ENCODE results near the gene BEND7.

DNA sequence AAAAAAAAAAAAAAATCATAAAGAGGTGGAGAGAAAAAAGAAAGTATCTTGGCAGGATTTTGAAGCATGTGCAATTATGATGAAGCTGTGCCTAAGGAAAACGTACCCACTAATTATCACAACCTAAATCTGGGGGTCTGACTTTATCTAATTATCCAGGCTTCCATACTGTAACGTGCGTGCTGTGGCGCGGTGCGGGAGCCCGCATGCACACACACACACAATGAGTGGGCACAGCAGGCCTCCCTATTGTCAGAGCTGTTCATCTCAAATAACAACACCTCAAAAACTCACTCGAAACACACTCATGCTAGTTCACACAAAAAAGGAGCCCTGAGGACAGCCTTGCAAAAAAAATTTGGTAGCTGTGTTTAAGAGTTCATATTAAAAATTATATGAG lies 31.9 kb downstream of the BEND7 start:
- no peak for TF ChIP-seq EZH2 (IDR thresholded peaks at IDR 0.05; ENCODE audit: insufficient read depth, low read length)
- TF ChIP-seq, protein P1, sequence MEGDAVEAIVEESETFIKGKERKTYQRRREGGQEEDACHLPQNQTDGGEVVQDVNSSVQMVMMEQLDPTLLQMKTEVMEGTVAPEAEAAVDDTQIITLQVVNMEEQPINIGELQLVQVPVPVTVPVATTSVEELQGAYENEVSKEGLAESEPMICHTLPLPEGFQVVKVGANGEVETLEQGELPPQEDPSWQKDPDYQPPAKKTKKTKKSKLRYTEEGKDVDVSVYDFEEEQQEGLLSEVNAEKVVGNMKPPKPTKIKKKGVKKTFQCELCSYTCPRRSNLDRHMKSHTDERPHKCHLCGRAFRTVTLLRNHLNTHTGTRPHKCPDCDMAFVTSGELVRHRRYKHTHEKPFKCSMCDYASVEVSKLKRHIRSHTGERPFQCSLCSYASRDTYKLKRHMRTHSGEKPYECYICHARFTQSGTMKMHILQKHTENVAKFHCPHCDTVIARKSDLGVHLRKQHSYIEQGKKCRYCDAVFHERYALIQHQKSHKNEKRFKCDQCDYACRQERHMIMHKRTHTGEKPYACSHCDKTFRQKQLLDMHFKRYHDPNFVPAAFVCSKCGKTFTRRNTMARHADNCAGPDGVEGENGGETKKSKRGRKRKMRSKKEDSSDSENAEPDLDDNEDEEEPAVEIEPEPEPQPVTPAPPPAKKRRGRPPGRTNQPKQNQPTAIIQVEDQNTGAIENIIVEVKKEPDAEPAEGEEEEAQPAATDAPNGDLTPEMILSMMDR (IDR thresholded peaks at IDR 0.05; ENCODE audit: insufficient read depth, low read depth, low read length) = no peak

Data from astrocyte (in vitro differentiated cells and primary cell).